Sigmoid colon (tissue), 4 donors: ENCODE data around the gene USB1.

Experiments used
- EP300 ChIP-seq, 4 donors: sonication (generic); formaldehyde crosslinking; IDR thresholded peaks; one replicate each; pipeline ENCODE4 v1.6.1; 2017; ENCODE audit warnings: antibody characterized with exemption in 4 of 4
- POLR2A ChIP-seq, 2 donors: fragments of 450-650 bp; IDR thresholded peaks; one replicate each; pipeline ENCODE4 v1.6.1; 2016; ENCODE audit warnings: antibody characterized with exemption in 2 of 2, mild to moderate bottlenecking in 2 of 2, moderate library complexity in 2 of 2
- TF ChIP-seq, protein P1 (sequence below), 4 experiments: fragments of 450-650 bp in 3 of 4; fragments of 200-600 bp in 1 of 4; IDR thresholded peaks; one replicate each; pipeline ENCODE4 v1.5.1; 2016 to 2019; ENCODE audit warnings: antibody characterized with exemption in 4 of 4, mild to moderate bottlenecking in 3 of 4, moderate library complexity in 2 of 4

DNA sequence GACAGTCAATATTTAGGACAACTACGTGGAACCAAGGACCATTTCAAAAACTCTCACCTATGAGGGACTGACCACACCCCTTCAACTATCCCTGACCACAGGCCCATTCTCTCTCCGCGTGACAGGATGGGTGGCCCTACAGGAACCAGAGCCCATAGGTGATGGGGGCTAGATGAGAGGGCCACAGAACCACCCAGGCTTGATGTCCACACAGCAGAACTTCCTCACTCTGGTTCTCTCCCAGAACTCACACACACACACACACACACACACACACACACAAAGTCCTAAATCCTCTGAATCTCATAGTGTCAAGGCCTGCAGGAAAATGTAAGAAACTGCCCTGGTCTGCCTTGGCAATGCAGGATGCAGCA lies 2.2 kb upstream of the USB1 start:
- TF ChIP-seq POLR2A (IDR thresholded peaks at IDR 0.05) (no peak), EP300 (IDR thresholded peaks at IDR 0.05) (no peak)
- TF ChIP-seq, protein P1, sequence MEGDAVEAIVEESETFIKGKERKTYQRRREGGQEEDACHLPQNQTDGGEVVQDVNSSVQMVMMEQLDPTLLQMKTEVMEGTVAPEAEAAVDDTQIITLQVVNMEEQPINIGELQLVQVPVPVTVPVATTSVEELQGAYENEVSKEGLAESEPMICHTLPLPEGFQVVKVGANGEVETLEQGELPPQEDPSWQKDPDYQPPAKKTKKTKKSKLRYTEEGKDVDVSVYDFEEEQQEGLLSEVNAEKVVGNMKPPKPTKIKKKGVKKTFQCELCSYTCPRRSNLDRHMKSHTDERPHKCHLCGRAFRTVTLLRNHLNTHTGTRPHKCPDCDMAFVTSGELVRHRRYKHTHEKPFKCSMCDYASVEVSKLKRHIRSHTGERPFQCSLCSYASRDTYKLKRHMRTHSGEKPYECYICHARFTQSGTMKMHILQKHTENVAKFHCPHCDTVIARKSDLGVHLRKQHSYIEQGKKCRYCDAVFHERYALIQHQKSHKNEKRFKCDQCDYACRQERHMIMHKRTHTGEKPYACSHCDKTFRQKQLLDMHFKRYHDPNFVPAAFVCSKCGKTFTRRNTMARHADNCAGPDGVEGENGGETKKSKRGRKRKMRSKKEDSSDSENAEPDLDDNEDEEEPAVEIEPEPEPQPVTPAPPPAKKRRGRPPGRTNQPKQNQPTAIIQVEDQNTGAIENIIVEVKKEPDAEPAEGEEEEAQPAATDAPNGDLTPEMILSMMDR (IDR thresholded peaks at IDR 0.05): no peak
